GM15510 (cell line): ENCODE measurements around the gene COMMD9.

Experiments used
- POLR2A ChIP-seq: IDR thresholded peaks from 3 replicates; pipeline ENCODE4 v1.6.1; 2011; ENCODE audit warnings: borderline replicate concordance; ENCODE audit not compliant: insufficient read length; ENCODE audit errors: extremely low read depth

Gene COMMD9

DNA sequence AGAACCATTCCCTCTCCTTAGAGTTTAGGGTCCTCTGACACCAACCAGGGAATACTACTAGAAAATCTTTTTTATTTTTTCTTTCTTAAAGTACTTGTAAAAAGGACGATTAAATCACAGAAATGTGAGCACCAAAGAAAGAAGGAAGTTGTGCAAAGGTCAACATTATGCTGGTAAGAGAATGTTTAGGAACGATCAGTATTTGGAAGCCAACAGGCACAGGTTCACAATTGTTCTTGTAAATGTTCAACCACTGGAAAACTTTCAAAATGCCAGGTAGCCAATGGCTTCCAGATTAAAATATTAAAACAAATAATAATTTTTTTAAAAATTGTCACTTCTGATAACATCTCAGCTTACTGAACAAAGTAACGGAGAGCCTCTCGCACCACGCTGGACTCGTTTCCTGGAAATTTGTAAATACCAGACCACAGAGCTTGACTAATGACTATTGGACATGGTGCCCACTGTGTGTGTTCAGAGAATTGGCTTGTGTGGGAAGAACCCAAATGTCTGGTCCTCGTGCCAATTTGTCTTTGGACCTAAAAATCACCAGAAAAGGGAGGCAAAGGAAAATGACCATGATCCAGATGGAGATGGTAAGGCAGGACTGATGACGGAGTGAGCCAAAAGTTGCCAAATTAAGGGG, 20.8 kb downstream of the COMMD9 start:
- TF ChIP-seq POLR2A = no peak

- TF ChIP-seq POLR2A = no peak
Observed at GRCh38 chr11:36266767-36267166, 22.5 kb downstream of the COMMD9 start.

DNA sequence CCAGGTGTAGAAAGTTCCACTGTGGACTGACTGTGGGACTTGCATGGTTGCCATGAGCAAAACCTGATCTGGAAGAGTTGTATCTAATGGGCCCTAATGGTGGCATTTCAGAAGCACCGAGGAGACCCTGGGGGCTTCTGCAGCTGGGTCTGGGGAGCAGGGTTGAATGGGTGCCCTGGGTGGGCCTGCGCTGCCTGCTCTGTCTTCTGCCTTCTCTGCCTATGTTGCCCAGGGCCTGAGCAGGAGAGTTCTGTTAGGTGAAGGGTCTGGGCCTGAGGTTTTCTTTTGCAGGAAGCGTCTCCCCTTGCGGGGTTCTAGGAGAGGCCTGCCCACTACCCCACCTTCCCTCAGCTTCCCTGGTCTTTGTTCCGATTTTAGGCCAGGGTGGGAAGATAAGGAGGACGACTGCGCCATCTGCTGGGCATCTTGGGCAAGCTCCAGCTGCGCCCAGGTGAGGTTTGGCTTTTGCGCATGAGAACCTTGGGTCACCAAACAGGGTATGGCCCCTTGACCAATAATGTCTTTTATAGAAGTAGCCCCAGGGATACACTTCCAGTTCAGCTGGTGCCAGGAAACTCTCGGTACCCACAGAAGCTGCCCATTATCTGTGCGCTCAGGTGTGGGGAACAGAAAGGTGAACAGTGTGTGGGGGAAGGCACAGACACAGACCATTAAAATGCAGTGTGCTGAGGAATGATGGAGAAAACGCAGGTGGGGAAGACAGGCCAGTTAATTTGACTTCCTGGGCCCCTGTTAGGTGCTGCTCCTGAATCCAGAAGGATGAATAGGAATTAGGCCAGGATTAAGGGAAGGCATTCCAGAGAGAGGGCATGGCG, 23.2 kb downstream of the COMMD9 start:
- no peak for TF ChIP-seq POLR2A

GRCh38 chr11:36264973-36265344, 24.3 kb downstream of the COMMD9 start:
- TF ChIP-seq POLR2A = no peak

DNA sequence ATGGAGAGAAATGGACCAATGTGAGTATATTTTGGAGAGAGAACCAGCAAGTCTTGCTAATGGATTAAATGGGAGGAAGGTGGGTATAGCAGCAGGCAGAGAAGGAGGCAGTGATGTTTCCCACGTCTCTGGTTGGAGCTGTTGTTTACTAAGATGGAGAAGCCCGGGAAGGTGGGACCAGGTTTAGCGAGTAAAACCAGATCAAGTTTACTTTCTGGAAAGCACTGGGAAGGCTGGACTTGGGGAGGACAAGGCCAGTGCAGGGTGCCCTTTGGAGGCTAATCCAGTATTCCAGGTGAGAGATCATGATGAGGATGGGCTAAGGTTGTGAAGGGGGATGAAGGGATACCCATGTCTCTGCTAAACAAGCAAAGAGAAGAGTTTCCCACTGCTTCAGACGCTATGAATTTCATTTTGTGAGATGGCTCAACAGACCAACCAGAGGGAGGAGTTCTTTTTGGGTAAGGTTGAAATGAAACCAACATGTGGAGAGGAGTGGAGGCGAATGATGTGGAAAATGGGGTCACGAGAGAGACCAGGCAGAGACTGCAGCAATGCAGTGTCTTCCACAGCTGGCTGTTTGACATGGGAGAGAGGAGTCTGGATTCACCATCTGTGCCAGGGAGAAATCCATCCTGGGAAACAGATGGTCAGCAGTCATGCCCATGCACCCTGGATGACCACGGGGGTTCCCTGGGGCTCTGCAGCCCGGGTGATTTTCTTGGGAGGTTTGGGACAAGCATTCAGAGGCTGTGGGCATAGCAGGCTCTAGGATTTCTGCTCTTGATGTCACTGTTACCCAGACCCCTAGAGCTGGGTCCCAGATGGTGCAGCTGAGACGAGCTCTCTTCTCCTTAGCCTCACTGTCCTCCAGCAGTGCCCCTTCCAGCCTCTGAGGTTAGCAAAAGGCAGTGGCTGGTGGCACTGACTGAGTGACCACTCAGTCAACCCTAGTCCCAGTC, 24.9 kb downstream of the COMMD9 start:
- no peak for TF ChIP-seq POLR2A

GRCh38 chr11:36261094-36261493, 28.1 kb downstream of the COMMD9 start:
- no peak for TF ChIP-seq POLR2A

GRCh38 chr11:36258730-36259360, 30.4 kb downstream of the COMMD9 start:
- no peak for TF ChIP-seq POLR2A

DNA sequence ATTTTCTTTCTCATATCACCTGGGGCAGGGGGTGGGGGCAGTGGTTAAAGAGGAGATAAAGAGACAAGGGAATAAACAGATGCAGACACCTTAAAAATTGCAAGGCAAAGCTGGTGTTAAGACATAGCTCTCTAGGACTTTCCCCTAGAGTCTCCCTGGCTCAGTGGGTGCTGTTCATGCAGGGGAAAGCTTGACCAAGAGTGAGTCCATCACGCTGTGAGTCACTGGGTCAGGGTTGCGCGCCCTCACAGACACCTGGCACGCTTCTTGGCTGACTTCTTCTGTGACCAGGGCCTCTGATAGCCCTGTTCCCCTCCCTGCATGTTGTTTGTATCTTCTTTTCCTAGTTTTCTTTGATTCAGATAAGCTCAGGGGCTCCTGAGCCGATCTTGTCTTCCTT, 31.9 kb downstream of the COMMD9 start:
- no peak for TF ChIP-seq POLR2A

- TF ChIP-seq POLR2A = no peak
Observed at GRCh38 chr11:36254713-36255112, 34.5 kb downstream of the COMMD9 start.

GRCh38 chr11:36253238-36253637, 36.0 kb downstream of the COMMD9 start:
- TF ChIP-seq POLR2A = no peak

GRCh38 chr11:36251823-36252222, 37.4 kb downstream of the COMMD9 start:
- no peak for TF ChIP-seq POLR2A

DNA sequence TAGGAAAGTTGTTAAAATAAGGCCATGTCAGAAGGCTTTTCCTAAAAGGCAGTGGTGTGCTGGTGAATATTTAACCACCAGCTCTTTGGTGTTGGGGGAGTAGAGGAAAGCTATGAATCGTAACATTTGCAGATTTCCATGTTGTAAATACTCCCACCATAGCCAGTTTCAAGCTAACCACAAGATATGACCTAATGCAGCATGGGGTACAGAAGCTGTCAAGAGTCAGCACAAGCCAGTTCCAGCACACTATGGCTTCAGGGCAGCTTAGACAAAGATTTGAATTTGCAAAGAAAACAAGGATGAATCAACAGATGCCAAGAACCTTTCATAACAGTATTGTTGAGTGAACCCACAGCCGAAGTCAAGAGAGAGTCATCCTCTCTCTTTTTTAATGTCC, 40.0 kb downstream of the COMMD9 start:
- TF ChIP-seq POLR2A = no peak

DNA sequence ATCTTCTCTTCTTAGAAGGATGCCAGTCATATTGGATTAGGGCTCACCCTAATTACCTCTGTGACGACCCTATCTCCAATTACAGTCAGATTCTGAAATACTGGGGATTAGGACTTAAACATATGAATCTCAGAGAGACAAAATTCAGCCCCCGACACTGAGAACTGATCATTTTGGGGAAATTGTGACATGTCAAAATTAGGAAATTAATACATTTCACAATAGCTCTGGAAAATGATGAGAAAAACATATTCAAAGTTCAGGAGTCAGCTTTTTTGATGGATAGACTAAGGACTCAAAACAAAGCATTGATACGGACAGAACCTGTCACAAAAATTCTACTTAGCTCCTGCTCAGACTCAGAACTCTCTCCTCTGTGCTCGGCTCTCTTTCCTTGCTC, 40.8 kb downstream of the COMMD9 start:
- no peak for TF ChIP-seq POLR2A

DNA sequence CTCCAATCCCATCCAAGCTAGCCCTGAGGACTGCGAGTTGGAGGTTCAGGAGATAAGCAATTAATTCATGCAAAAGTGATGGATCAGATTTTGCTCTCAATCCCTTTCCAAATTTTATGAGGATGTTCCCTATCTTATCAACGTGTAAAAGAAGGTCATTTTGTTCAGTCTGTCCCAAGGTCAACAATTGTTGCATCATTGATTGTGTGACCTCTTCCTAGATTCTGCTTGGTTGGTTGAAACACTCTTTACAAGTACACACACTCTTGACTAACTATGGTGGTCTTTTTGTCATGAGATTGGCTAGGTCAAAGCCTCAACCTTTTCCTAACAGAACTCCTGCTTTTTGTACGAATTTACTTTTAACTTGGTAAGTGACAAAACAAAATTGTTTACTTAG, 41.7 kb downstream of the COMMD9 start:
- TF ChIP-seq POLR2A = no peak

DNA sequence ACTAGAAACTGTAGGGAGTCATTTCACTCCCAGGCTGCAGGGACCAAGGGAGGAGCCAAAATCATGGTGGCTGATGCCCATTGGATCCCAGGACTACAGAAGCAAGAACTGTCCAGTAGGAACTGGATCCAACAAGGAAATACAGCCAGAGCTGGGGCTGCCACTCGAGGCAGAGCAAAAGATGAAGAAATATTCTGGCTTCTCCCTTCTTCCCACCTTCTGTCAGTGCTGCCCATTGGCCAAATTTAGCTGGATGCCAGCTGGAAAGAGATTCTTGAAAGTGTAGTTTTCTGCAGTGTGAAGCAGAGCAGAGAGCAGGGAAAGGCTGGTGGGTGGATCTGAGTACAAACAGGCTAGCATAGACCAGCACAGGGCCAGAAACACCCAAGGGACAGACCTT, 45.6 kb downstream of the COMMD9 start:
- no peak for TF ChIP-seq POLR2A
